GM18907 (cell line): ENCODE measurements around the gene CIAO3.
"Not testable (repeated sequence)": the region's sequence is repeated elsewhere in the genome, so short reads cannot be mapped to it uniquely, and the experiment has no call there.

Experiments
- ATAC-seq: cut with Tn5 transposase; IDR thresholded peaks from one replicate; pipeline ENCODE4 v1.9.1; 2021; ENCODE audit warnings: mild to moderate bottlenecking, moderate library complexity; ENCODE audit not compliant: unreplicated experiment

Gene CIAO3

DNA sequence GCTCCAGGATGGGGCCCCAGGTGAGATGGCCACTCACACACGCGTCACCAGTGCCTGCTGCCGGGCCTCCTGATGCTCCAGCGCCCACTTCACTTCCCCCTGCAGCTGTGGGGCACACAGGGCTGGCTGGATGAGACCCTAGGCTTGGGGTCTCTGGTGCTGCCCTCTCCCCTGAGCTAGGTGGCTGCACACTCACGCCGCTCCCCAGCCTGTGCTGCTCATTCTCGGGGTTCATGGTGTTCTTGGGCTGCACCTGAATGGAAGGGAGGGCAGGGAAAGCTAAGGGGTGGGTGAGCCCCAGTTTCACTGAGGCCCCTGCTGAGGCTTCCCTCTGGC, 15.8 kb downstream of the CIAO3 start:
- ATAC-seq = no peak

GRCh38 chr16:724188-725040, 16.4 kb downstream of the CIAO3 start:
- ATAC-seq = no peak

DNA sequence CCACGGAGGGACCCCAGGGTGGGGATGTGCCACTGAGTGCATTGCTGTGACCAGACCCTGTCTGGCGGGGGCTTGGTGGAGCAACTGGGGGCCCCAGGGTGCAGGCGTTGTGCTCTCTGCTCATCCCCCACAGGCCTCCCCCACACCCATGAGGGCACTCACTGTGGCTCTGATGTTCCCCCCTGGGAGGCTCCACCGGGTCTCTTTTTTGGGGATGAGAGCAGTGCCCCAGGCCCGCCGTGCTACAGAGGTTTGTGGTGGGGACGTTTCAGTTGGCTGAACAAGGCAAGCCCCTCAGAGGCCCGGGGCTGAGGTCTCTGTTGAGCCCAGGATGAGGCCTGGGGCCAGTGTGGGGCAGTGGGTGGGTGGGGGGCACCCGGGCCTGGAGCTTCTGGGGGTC, 17.1 kb downstream of the CIAO3 start:
- no peak for ATAC-seq

GRCh38 chr16:722835-723633, 17.8 kb downstream of the CIAO3 start:
- no peak for ATAC-seq

DNA sequence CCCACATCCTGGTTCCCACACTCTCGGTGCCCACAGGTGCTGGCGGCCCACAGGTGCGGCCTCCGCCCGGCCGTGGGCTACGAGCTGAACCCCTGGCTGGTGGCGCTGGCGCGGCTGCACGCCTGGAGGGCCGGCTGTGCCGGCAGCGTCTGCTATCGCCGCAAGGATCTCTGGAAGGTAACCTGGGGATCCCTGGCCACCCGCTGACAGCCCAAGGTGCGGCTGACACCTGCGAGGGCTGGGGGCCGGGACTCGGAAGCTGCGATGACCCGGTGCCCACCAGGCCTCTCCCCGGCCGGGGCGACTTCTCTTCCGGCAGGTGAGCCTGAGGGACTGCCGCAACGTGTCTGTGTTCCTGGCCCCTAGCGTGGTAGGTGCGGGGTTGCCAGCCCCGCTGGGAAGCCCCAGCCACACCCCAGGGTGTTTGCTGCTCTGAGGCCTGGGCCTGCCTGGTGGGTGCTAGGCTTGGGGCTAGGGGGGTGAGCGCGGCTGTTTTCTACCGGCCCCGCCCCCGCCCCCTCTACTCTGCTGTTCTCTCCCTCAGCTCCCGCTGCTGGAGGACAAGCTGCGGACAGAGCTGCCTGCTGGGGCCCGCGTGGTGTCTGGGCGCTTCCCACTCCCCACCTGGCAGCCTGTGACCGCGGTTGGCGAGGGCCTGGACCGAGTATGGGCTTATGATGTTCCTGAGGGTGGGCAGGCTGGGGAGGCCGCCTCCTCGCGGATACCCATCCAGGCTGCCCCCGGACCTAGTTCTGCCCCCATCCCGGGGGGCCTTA, 18.8 kb downstream of the CIAO3 start:
- ATAC-seq = no peak

DNA sequence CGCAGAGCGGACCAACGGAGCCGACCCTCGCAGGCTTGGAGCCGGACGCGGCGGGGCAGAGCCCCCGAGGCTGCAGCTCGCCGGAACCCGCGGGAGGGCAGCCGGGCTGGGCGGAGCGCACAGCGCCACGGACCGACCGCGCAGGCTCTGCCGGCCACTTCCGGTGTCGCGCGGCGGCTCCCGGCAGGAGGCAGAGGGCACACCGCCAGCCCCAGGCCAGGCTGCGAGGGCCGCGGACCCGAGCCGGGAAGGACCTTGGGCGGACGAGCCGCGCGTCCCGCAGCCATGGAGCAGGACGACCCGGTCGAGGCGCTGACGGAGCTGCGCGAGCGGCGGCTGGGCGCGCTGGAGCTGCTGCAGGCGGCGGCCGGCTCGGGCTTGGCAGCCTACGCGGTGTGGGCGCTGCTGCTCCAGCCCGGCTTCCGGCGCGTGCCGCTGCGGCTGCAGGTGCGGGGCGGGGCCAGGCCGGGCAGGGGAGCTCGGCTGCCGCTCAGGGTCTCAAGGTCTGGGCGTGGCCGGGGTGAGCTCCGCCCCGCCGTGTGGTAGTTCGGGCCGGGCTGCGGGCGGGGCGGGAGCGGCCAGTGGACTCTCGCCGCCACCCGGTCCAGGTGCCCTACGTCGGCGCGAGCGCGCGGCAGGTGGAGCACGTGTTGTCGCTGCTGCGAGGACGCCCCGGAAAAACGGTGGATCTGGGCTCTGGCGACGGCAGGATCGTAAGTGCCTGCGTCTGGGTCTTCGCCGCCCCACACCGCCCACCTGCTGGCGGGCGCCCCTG, 19.6 kb downstream of the CIAO3 start, which contains the start of gene ANTKMT:
Gene ANTKMT (plus strand): TSS at position 157 of the 775 bp plus-strand sequence. CDS start 129 bp downstream, at position 286.
- peak; percentile 64 for ATAC-seq

- peak; percentile 24 for ATAC-seq
Observed at GRCh38 chr16:720447-720989, 20.3 kb downstream of the CIAO3 start.

- no peak for ATAC-seq
Observed at GRCh38 chr16:719815-720446, 20.9 kb downstream of the CIAO3 start.

DNA sequence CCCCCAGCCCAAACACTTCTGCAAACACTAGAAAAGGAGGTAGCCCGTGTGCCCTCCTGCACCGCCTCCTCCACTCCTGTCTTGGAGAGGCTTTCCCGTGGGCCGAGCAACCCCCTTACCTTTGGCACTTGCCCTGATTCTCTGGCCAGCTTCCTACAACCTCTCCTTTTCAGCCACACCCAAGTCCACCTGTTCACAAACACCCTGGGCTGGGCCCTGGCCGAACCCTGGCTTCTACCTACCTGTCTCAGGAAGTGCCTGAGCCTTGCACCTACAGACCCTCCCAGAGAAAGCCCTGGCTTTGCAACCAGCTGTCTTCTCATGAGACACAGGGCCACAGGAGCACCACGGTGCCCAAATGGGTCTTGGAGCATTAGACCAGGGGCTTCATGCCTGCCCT, 21.9 kb downstream of the CIAO3 start:
- no peak for ATAC-seq

DNA sequence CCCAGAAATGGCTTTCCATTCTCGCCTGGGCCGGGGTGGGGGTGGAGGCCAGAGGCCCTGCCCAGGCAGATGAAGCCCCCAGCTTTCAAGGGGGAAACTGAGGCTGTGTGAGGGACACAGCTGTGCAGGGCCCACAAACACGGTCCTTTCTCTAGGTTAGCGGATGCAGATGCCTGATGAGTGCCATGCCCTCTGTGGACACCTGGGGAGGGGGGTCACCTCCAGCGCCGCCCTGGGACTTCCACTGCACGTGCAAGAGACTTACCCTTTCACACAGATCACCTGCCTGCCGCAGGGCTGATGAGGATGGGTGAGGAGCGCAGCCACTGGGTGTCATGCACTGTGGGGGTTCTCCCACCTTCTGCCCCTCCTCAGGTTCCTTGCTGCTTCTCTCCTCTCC, 22.4 kb downstream of the CIAO3 start:
- no peak for ATAC-seq

GRCh38 chr16:717450-718245, 23.1 kb downstream of the CIAO3 start:
- no peak for ATAC-seq

DNA sequence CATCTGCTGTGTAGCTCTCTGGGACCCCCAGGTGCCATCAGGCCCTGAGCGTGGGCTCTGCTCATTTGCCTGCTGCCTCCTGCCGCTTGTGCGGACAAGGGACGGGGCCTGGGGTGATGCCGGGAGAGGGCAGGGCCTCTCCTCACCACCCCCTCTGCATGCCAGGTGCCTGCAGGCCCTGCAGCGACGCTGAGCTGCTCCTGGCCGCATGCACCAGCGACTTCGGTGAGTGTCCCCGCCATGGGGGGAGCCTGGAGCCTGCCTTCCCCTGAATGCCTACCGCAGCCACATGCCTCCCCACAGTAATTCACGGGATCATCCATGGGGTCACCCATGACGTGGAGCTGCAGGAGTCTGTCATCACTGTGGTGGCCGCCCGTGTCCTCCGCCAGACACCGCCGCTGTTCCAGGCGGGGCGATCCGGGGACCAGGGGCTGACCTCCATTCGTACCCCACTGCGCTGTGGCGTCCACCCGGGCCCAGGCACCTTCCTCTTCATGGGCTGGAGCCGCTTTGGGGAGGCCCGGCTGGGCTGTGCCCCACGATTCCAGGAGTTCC, 23.9 kb downstream of the CIAO3 start:
- ATAC-seq = no peak

DNA sequence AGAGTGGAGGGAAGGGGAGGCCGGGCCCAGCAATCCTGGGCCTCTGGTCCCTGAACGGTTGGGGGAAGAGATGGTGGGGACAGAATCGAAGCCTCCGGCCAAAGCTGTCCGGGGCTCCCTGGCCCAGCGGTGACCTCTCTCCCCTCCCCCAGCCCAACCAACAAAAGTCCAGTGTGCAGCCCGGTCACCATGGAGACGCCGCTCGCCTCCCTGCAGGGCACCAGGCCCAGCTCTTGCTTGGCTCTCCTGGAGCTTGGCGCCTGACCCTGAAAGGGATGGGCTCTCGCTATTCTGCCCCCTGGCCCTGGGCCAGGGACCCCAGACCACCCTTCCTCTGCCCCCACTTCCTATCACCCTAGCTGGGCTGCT, 24.6 kb downstream of the CIAO3 start:
- no peak for ATAC-seq

DNA sequence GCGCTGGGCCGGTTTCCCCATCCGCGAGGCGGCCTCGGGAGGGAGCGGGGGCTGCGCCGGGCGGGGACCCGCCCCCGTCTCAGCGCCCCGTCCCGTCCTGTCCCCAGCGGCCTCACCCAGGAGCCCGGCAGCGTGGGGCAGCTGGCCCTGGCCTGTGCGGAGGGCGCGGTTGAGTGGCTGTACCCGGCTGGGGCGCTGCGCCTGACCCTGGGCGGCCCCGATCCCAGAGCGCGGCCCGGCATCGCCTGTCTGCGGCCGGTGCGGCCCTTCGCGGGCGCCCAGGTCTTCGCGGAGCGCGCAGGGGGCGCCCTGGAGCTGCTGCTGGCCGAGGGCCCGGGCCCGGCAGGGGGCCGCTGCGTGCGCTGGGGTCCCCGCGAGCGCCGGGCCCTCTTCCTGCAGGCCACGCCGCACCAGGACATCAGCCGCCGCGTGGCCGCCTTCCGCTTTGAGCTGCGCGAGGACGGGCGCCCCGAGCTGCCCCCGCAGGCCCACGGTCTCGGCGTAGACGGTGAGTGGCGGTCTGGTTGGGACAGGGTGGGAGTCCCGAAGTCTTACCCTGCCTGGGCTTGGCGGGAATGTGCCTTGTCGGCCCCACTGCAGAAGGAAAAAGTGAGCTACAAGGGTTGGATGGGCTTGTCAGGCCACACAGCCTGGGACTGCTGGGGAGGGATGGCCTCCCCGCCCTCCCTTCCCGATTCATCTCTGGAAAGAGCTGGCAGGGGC, 25.2 kb downstream of the CIAO3 start:
- ATAC-seq = peak; percentile 5

DNA sequence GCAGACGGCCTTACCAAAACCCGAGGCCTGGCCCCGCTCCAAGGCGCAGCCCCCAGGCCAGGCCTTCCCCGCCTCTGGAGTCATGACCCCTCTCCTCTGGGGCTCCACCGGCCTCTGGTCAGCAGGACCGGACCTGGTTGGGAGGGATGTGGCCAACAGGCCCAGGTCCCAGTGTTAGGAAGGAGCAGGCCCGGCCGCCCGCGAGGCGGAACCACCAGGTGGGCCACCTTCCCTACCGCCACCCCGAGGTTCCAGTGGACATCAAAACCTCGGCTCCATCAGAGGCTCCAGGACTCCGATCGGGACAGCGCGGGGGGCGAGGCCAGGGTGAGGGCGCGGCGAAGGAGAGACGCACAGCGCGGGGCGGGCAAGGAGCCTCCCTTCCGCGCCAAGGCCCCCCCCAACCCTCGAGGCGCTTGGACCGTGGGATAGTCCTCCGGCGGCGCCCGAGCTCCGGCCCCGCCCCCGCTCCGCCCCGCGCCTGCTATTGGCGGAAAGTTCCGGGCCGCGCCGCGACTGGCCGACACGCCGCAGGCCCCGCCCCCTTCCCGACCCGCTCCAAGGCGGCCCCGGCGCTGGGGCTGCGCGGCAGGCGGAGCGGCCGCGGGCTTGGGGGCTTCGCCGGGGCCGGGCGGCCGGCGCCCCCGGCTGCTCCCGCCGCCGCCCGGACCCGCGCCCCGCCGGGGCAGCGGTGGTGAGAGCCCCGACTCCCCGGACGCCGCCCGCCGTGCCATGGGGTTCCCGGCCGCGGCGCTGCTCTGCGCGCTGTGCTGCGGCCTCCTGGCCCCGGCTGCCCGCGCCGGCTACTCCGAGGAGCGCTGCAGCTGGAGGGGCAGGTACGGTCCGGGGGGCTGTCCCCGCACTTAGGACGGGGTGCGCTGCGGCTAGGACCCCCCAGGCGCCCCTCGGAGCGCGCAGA, 26.0 kb downstream of the CIAO3 start, which contains the start of gene METRN:
Gene METRN (plus strand): TSS at position 561 of the 919 bp plus-strand sequence. CDS start 172 bp downstream, at position 733.
- ATAC-seq = peak; percentile 54

GRCh38 chr16:714079-714478, 26.7 kb downstream of the CIAO3 start:
- no peak for ATAC-seq

- not testable (repeated sequence) for ATAC-seq
Observed at GRCh38 chr16:712740-713250, 28.0 kb downstream of the CIAO3 start.
